Right lobe of liver (tissue), 6 donors: ENCODE results near the gene OXCT2. TPM values are rescaled to one million over a fixed set of nuclear protein-coding genes. Genes with fewer than 3 reads are reported as not detected.
A peak's percentile ranks its signal among the peaks of the same experiment; 100 is the strongest.

Source experiments
- ATAC-seq, 4 donors: fragments of 200-7000 bp; cut with Tn5 transposase; one replicate each; pipeline ENCODE4 v1.9.1; 2020; ENCODE audit warnings: mild to moderate bottlenecking in 4 of 4, moderate library complexity in 4 of 4
- DNase-seq, 3 donors: peaks; one replicate each; pipeline ENCODE4 v3.0.0-alpha.2; 2020
- H3K27ac ChIP-seq, 3 donors: fragments of 200-600 bp; one replicate each; pipeline ENCODE4 v1.8.0; 2022
- H3K27me3 ChIP-seq, 2 donors: fragments of 200-600 bp; one replicate each; pipeline ENCODE4 v1.8.0; 2022
- H3K36me3 ChIP-seq, 4 donors: fragments of 200-600 bp; sonication (generic) in 1 of 4; one replicate each; pipeline versions ENCODE4 v1.5.1 to v1.8.0; 2017 to 2022; ENCODE audit warnings: control low read depth in 1 of 4
- H3K4me1 ChIP-seq, 4 donors: fragments of 200-600 bp; sonication (generic) in 1 of 4; one replicate each; pipeline versions ENCODE4 v1.5.1 to v1.8.0; 2017 to 2022; ENCODE audit warnings: control low read depth in 1 of 4
- H3K4me3 ChIP-seq, 3 donors: fragments of 200-600 bp; one replicate each; pipeline ENCODE4 v1.8.0; 2022
- H3K9me3 ChIP-seq, 4 donors: fragments of 200-600 bp; sonication (generic) in 1 of 4; one replicate each; pipeline versions ENCODE4 v1.5.1 to v1.8.0; 2017 to 2022; ENCODE audit warnings: control low read depth in 1 of 4
- POLR2A ChIP-seq: fragments of 450-650 bp; IDR thresholded peaks from one replicate; pipeline ENCODE4 v1.6.1; 2017; ENCODE audit warnings: antibody characterized with exemption, mild to moderate bottlenecking
- WGBS: methylation state at CpG from one replicate; pipeline ENCODE4 v1.1.6; 2018; ENCODE audit warnings: low coverage, low lambda C conversion rate; ENCODE audit not compliant: insufficient coverage; ENCODE audit errors: missing lambda C conversion rate; 5-methylcytosine and 5-hydroxymethylcytosine counted together
- intact Hi-C, 2 donors: fragments of 100-400 bp; cut with DNase I; formaldehyde crosslinking; loops; one replicate each; pipeline versions ENCODE4 v1.11.2 to v1.14.1; 2022
- total RNA-seq, 6 experiments: library from RNA; depleted of rRNA in 2 of 6; stranded (reverse); fragments of >200 nt in 2 of 6; fragmentation: NEBNext Ultra II Directional in 3 of 6; extraction: Animal tissue kit (Norgen Biotek cat#: 25700) in 3 of 6; gene quantifications; one replicate each; pipeline versions ENCODE4 v1.1.0 to v1.2.4, GENCODE V29; 2016 to 2023
- TF ChIP-seq, protein P1 (sequence below), 4 donors: fragments of 200-600 bp in 3 of 4; fragments of 450-650 bp in 1 of 4; IDR thresholded peaks; one replicate each; pipeline versions ENCODE4 v1.5.1 to v1.8.0; 2016 to 2022; ENCODE audit warnings: antibody characterized with exemption in 4 of 4, mild to moderate bottlenecking in 2 of 4
- donor health status: DM: no; HTN: yes; CAD: no.
- donor health status: DM: no; HTN: no; CAD: no.
- donor health status: DM: no; HTN: no; CAD: no.
- donor health status: DM: no; HTN: yes; CAD: no.
- donor health status: DM: no; HTN: yes; CAD: no.

The OXCT2 gene
- total RNA-seq, 6 experiments from 2014 or later = 0.12 to 2.4 (median 0.35) TPM; not detected in 1

DNA sequence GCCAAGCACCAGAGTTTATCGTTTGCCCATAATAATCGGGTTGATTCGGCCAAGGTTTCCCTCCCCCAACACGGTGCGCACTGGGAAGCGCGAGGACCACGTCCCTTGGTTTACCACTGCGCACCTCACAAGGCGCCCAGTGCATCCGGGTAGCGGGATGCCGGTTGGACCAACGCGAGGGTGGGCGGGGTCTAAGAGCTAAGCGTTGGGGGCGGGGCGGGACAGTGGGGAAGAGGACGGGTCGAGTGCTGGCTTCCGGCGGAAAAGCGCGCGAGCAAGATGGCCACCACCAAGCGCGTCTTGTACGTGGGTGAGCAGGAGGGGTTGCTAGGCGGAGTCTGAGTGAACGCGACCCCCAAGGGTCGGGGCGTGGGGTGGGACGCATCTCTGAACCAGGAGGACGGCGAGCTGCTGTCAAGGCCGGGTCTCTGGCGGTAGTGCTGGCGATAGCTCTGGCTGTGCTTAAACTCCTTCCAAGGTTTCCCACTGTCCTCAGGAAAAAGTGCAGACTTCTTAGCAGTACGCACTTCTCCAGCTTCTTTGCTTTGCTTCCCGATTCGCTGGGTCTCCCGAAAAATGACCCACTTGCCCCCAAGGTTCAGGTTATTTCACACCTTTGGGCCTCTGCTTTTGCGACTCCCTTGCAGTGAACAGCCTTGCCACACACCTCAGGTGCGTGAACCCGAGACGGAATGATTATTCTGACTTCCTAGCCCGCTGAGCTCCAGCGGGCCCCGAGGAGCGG lies 32.4 kb downstream of the OXCT2 start, which contains the start of gene PPIE:
TSS of gene PPIE (plus strand) at position 261 of the 745 bp plus-strand sequence. CDS start at position 280, 19 bp downstream.
- H3K36me3 ChIP-seq = peaks cover 0 to 33% (median 11%) of the 10 kb centered on the region in 4 donors
- peaks cover 0 to 9% (median 3%) of the 10 kb centered on the region in 4 donors for H3K4me1 ChIP-seq
- H3K9me3 ChIP-seq = no peaks in the 10 kb centered on the region
- intact Hi-C loops = no loop called here
- peak within 1 kb of the TSS; percentile 45 to 84 (median 84) for H3K4me3 ChIP-seq
- no peaks in the 10 kb centered on the region for H3K27me3 ChIP-seq
- ATAC-seq (peak; percentile 99), DNase-seq (peak; percentile 94 to 95 (median 94))
- TF ChIP-seq, protein P1, sequence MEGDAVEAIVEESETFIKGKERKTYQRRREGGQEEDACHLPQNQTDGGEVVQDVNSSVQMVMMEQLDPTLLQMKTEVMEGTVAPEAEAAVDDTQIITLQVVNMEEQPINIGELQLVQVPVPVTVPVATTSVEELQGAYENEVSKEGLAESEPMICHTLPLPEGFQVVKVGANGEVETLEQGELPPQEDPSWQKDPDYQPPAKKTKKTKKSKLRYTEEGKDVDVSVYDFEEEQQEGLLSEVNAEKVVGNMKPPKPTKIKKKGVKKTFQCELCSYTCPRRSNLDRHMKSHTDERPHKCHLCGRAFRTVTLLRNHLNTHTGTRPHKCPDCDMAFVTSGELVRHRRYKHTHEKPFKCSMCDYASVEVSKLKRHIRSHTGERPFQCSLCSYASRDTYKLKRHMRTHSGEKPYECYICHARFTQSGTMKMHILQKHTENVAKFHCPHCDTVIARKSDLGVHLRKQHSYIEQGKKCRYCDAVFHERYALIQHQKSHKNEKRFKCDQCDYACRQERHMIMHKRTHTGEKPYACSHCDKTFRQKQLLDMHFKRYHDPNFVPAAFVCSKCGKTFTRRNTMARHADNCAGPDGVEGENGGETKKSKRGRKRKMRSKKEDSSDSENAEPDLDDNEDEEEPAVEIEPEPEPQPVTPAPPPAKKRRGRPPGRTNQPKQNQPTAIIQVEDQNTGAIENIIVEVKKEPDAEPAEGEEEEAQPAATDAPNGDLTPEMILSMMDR (IDR thresholded peaks at IDR 0.05) = no peak
- TF ChIP-seq POLR2A = no peak
- peak within 1 kb of the TSS in 2 of 3 donors; percentile 10 to 56 for H3K27ac ChIP-seq
- 1% methylated on average over 39 of the region's 52 CpGs for WGBS

DNA sequence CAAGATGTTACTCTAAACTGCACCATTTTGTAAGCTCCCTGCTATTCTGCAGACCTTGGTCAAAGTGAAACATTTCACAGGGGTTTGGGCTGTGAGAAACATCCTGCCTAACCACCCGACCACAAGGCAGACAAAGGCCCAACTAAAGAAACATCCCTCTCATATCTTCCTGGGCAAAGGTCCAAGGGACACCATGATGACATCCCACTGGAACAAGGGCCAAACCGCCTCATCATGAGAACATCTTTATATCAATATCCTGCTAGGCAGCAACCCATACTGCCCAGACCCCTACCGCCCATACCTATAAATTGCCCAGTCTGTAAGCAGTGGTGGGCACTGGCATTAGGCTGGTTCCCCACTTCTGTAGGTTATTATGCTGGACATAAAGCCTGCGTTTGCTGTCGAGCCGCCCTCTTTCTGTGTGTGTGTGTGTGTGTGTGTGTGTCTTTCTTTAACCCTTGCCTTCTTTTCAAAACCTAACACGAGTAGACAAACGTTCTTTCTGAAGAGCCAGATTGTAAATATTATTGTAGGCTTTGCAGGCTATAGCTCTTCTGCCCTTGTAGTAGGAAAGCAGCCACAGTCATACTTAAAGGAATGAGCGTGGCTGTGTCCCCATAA lies 33.5 kb downstream of the OXCT2 start:
- DNase-seq (no peak), ATAC-seq (peak in 1 of 4 donors; percentile 16)
- intact Hi-C loops = no loop called here
- no peaks in the 10 kb centered on the region for H3K9me3 ChIP-seq
- peaks cover 0 to 9% (median 3%) of the 10 kb centered on the region in 4 donors for H3K4me1 ChIP-seq
- WGBS = 70% methylated on average over 3 of the region's 9 CpGs
- H3K27ac ChIP-seq = no peak overlapping the region
- H3K4me3 ChIP-seq = no peak overlapping the region
- no peaks in the 10 kb centered on the region for H3K27me3 ChIP-seq
- H3K36me3 ChIP-seq = peaks cover 0 to 22% (median 9%) of the 10 kb centered on the region in 4 donors
- TF ChIP-seq, protein P1 (IDR thresholded peaks at IDR 0.05) = no peak
- TF ChIP-seq POLR2A = no peak

DNA sequence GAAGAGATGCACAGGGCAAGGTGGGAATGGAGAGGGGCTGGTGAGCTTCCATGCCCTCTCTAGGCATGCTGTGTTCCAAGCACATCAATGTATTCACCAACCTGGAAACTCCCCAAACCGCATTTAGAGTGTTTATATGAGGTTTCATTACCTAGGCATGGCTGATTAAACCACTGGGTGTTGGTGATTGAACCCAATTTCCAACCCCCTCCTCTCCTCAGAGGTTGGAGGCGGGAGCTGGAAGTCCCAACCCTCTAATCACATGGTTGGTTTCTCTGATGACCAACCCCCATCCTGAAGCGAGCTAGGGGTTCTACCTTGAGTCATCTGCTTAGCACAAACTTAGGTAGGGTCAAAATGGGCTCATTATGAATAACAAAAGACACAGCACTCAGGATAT lies 35.4 kb downstream of the OXCT2 start:
- Histone ChIP-seq H3K27me3 (no peaks in the 10 kb centered on the region), H3K9me3 (no peaks in the 10 kb centered on the region), H3K4me1 (peaks cover 0 to 9% (median 3%) of the 10 kb centered on the region in 4 donors), H3K4me3 (no peak overlapping the region), H3K27ac (no peak overlapping the region), H3K36me3 (peaks cover 0 to 3% (median 1%) of the 10 kb centered on the region in 4 donors)
- intact Hi-C loops = no loop called here
- WGBS = 38% methylated on average over 1 of the region's 3 CpGs
- no peak for TF ChIP-seq POLR2A
- TF ChIP-seq, protein P1 (IDR thresholded peaks at IDR 0.05) = no peak
- DNase-seq (no peak), ATAC-seq (no peak)

DNA sequence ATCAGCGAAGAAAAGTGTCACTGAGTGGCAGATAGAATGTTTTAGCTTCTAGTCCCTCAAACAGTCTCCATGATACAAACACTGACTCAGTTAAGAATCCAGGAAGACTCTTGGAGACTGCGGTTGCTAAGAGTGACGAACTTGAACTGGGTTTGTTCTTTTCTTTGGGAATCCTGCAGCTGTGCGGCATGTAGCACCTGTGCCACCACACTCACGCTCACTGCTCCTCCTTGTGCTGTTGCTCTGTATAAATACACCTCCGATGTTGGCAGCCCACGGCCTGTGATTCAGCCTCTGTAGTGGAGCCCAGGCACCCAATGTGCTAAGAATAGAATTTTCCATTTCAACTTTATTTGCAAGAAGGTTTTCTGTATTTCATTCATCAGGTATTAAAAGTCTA lies 38.0 kb downstream of the OXCT2 start:
- no peaks in the 10 kb centered on the region for H3K9me3 ChIP-seq
- 49% methylated on average over 6 of the region's 7 CpGs for WGBS
- TF ChIP-seq POLR2A = no peak
- TF ChIP-seq, protein P1 (IDR thresholded peaks at IDR 0.05) = no peak
- ATAC-seq = no peak
- peaks cover 0 to 6% of the 10 kb centered on the region in 2 donors for H3K27me3 ChIP-seq
- H3K4me1 ChIP-seq = no peaks in the 10 kb centered on the region
- no peak overlapping the region for H3K27ac ChIP-seq
- no peaks in the 10 kb centered on the region for H3K36me3 ChIP-seq
- H3K4me3 ChIP-seq = no peak overlapping the region
- intact Hi-C loops = no loop called here
- DNase-seq = no peak
